ENCODE measurements around the gene BCO2.

Gene BCO2

GRCh38 chr11:112211536-112211935, 36.2 kb downstream of the BCO2 start:
- no peak for TF ChIP-seq CTCF (IDR thresholded peaks at IDR 0.05; ENCODE audit: borderline replicate concordance, control extremely low read depth, extremely low read depth, insufficient read depth, missing control alignments)
- in situ Hi-C loops (cut with MboI; ENCODE audit: low sequenced_read_pairs, unreplicated experiment) = no loop called here
- no peak for DNase-seq (ENCODE audit: low spot score)

GRCh38 chr11:112212290-112212689, 37.0 kb downstream of the BCO2 start:
- TF ChIP-seq CTCF (IDR thresholded peaks at IDR 0.05; ENCODE audit: borderline replicate concordance, control extremely low read depth, extremely low read depth, insufficient read depth, missing control alignments) = no peak
- no peak for DNase-seq (ENCODE audit: low spot score)
- in situ Hi-C loops (cut with MboI; ENCODE audit: low sequenced_read_pairs, unreplicated experiment) = no loop called here

DNA sequence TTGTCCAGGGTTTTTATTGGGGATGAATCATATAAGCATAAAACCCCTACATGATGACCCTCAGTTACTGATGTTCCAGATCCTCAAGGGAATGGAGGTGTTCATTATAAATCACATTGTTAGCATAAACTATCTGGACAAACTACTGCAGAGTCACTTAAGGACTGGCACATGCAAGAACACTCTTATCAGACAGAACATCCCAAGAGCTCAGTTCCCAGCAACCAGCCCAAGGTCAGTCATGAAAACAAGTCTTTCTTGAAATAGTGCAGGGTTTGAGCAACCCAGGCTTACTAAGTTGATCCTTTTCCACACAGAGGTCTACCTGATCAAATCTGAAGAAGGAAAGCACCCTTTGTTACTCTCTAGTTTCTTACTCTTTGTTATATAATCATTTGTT, 37.4 kb downstream of the BCO2 start:
- no peak for TF ChIP-seq CTCF (IDR thresholded peaks at IDR 0.05; ENCODE audit: borderline replicate concordance, control extremely low read depth, extremely low read depth, insufficient read depth, missing control alignments)
- DNase-seq (ENCODE audit: low spot score) = no peak
- in situ Hi-C loops (cut with MboI; ENCODE audit: low sequenced_read_pairs, unreplicated experiment) = no loop called here

DNA sequence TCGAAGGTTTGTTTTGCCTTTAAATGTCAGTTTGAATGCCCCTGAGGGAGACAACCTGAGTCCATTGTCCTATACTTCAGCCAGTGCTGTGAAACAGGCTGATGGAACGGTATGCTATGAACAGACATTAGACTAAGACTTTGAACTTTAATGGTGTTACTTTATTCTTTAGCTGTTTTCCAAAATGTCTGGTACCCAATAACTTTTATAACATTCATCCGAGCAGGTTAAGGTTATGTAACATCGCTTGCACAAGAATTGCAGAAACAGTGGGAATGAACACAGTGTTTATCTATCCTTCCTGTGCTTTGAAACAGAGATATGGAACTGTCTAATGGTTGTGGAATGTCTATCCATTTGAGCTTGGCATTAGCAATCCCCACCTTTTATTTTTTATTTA, 38.4 kb downstream of the BCO2 start:
- DNase-seq (ENCODE audit: low spot score) = no peak
- no peak for TF ChIP-seq CTCF (IDR thresholded peaks at IDR 0.05; ENCODE audit: borderline replicate concordance, control extremely low read depth, extremely low read depth, insufficient read depth, missing control alignments)
- in situ Hi-C loops (cut with MboI; ENCODE audit: low sequenced_read_pairs, unreplicated experiment) = no loop called here

DNA sequence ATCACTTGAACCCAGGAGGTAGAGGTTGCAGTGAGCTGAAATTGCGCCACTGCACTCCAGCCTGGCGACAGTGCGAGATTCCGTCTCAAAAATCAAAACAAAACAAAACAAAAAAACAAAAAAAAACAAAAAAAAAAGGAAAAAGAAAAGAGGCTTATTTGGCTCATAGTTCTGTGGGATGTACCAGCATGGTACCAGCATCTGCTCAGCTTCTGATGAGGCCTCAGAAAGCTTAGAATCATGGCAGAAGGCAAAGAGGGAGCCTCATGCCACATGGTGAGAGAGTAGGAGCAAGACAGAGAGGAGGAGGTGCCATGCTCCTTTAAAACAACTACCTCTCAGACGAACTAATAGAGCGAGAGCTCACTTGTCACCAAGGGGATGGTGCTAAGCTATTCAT, 40.3 kb downstream of the BCO2 start:
- no peak for TF ChIP-seq CTCF (IDR thresholded peaks at IDR 0.05; ENCODE audit: borderline replicate concordance, control extremely low read depth, extremely low read depth, insufficient read depth, missing control alignments)
- in situ Hi-C loops (cut with MboI; ENCODE audit: low sequenced_read_pairs, unreplicated experiment) = no loop called here
- no peak for DNase-seq (ENCODE audit: low spot score)

DNA sequence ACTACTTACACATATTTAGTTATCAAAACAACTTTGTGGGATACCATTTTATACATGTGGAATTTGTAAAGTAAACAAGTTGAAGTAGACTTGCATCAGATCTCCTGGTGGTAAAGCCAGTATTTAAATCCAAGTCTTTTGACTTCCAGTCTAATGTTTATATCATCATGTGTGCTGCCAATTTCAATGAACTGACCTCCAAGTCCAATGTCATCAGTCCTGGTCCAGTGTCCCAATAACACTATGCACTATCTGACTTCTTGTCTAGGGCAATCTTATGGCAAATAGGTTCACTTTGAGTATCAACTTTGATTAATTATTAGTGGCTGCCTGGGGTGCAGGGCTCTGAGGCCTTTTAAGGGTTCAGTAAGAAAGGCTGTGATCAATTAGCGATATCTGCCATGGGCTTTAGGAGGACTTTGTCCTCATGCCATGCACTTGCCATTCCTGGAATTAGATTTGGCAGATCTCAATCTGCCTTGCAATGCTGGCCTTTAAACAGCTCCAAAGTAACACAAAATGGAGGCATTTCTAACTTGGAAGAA, 41.3 kb downstream of the BCO2 start:
- no peak for TF ChIP-seq CTCF (IDR thresholded peaks at IDR 0.05; ENCODE audit: borderline replicate concordance, control extremely low read depth, extremely low read depth, insufficient read depth, missing control alignments)
- in situ Hi-C loops (cut with MboI; ENCODE audit: low sequenced_read_pairs, unreplicated experiment) = no loop called here
- DNase-seq (ENCODE audit: low spot score) = no peak

Measured in GM13976 (cell line).